Activated naive CD8-positive, alpha-beta T cell treated with anti-CD3 and anti-CD28 coated beads, Interleukin-2, amount 10 ng/mL, durations not matched to agents 7 days and 5 days (primary cell): Measurements from ENCODE around the gene STUB1. TPM values are rescaled to one million over a fixed set of nuclear protein-coding genes. Genes with fewer than 3 reads are reported as not detected.
A peak's percentile ranks its signal among the peaks of the same experiment; 100 is the strongest.

Experiments
- ATAC-seq: fragments of 150-1000 bp; cut with Tn5 transposase; one replicate; pipeline ENCODE4 v1.10.0; 2021; ENCODE audit warnings: low read depth, moderate library complexity
- POLR2A ChIA-PET: fragments of 350-600 bp; sonication (Branson Sonifier 250); formaldehyde crosslinking; loops from one replicate; lab custom pipeline; 2021; ENCODE audit warnings: antibody characterized with exemption; lab: Charles Lee
- DNase-seq: peaks from one replicate; pipeline ENCODE4 v3.0.0; 2021
- H3K27ac Mint-ChIP-seq: one replicate; pipeline ENCODE4 v1.8.0; 2022; ENCODE audit warnings: mild to moderate bottlenecking, mixed read lengths
- H3K27me3 Mint-ChIP-seq: one replicate; pipeline ENCODE4 v1.8.0; 2022; ENCODE audit warnings: mild to moderate bottlenecking, moderate library complexity, mixed read lengths
- H3K36me3 Mint-ChIP-seq: one replicate; pipeline ENCODE4 v1.8.0; 2021; ENCODE audit warnings: mild to moderate bottlenecking, mixed read lengths
- H3K4me1 Mint-ChIP-seq: one replicate; pipeline ENCODE4 v1.8.0; 2021; ENCODE audit warnings: mixed read lengths
- H3K4me3 Mint-ChIP-seq: one replicate; pipeline ENCODE4 v1.8.0; 2022; ENCODE audit warnings: mild to moderate bottlenecking, moderate library complexity, mixed read lengths
- H3K9me3 Mint-ChIP-seq: one replicate; pipeline ENCODE4 v1.8.0; 2021; ENCODE audit warnings: mixed read lengths
- total RNA-seq, 2 experiments: library from RNA; stranded (reverse); gene quantifications; one replicate each; pipeline ENCODE4 v1.2.3, GENCODE V29; 2021

STUB1 gene
- total RNA-seq, 2 experiments from 2014 or later: 74.3 to 93.3 TPM

DNA sequence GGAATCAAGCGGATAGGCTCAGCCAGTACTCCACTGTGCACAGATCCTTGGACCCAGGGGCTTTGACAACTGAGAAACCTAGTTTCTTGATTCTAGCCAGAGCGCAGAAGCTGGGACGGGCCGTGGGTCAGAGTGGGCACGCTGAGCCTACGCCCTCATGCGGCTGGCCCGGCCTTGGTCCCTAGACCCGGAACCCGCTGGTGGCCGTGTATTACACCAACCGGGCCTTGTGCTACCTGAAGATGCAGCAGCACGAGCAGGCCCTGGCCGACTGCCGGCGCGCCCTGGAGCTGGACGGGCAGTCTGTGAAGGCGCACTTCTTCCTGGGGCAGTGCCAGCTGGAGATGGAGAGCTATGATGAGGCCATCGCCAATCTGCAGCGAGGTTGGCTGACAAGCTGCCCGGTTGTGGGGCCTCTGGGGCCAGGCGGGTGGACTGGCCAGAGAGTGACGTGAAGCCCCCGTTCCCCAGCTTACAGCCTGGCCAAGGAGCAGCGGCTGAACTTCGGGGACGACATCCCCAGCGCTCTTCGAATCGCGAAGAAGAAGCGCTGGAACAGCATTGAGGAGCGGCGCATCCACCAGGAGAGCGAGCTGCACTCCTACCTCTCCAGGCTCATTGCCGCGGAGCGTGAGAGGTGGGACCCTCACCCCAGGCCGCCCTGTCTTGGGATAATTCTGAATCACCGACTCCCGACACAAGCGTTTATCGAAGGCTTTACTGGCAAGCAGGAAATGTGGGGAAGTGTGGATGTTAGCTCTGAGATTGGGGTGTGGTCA lies 946 bp downstream of the STUB1 start:
- POLR2A ChIA-PET: interaction anchor here (0.8 to 4.4 kb wide), 6 partner anchors 9 to 45 kb away, joined by 3 to 37 read pairs (median 10); partner anchors contain the start of genes ANTKMT, METTL26, RHOT2 and WDR24
- Mint-ChIP-seq H3K4me3 (peak overlapping the region; percentile 74), H3K27ac (peak overlapping the region; percentile 45), H3K27me3 (peaks cover 3% of the 10 kb centered on the region), H3K9me3 (no peaks in the 10 kb centered on the region), H3K36me3 (peaks cover 5% of the 10 kb centered on the region), H3K4me1 (peaks cover 17% of the 10 kb centered on the region)
- ATAC-seq (no peak), DNase-seq (no peak)

DNA sequence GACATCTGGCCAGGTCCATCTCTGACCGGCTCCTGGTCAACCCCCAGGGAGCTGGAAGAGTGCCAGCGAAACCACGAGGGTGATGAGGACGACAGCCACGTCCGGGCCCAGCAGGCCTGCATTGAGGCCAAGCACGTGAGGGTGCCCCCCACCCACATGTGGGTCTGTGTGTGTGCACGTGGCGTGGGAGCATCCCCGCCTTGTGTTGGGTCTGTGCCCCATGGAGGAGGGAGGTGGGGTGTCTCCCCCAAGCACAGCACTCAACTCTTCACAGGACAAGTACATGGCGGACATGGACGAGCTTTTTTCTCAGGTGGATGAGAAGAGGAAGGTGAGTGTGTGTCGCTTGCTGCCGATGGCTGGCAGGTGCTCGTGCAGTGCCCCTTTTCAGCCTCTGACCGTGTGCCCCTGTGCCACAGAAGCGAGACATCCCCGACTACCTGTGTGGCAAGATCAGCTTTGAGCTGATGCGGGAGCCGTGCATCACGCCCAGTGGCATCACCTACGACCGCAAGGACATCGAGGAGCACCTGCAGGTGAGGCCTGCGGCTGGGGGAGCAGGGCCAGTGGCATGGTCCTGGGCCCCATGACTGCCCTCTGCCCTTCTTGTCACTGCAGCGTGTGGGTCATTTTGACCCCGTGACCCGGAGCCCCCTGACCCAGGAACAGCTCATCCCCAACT lies 1.7 kb downstream of the STUB1 start:
- H3K36me3 Mint-ChIP-seq: peaks cover 5% of the 10 kb centered on the region
- POLR2A ChIA-PET: interaction anchor here (2.2 to 4.4 kb wide), 3 partner anchors 8 to 46 kb away, joined by 10 to 37 read pairs (median 10); partner anchors contain the start of genes METTL26 and WDR24
- DNase-seq (no peak), ATAC-seq (no peak)
- H3K9me3 Mint-ChIP-seq: no peaks in the 10 kb centered on the region
- peaks cover 17% of the 10 kb centered on the region for H3K4me1 Mint-ChIP-seq
- H3K27ac Mint-ChIP-seq: peak overlapping the region; percentile 12
- peak overlapping the region; percentile 74 for H3K4me3 Mint-ChIP-seq
- H3K27me3 Mint-ChIP-seq: peaks cover 2% of the 10 kb centered on the region

DNA sequence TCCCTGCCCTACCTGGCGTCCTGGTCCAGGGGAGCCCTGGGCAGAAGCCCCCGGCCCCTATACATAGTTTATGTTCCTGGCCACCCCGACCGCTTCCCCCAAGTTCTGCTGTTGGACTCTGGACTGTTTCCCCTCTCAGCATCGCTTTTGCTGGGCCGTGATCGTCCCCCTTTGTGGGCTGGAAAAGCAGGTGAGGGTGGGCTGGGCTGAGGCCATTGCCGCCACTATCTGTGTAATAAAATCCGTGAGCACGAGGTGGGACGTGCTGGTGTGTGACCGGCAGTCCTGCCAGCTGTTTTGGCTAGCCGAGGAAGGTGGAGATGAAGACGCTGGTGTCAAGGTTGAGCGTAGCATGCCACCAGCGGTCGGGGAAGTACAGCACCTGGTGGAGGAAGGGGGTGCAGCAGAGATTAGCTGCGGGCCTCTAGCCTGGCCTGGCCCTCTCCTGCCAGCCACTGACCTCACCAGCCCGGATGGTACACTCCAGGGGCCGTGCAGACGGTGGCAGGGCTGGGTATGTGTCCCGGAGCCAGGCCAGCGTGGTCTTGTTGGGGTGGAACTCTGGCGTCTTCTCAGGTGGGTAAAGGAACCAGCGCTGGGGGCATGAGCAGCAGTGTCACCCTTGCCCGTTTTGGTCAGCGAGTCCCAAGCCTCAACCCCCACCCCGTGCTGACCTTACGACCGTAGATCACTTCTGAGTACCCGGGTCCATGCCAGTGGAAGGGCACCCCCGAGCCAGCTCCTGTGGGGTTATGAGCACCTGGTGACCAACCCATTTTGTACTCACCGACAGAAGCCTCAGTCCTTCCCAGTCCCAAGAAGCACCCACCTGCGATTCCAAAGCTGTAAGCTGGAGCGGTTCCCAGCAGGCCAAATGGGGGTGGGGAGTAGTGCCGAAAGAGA lies 2.5 kb downstream of the STUB1 start:
- Mint-ChIP-seq H3K27ac (peak overlapping the region; percentile 77), H3K4me3 (peak overlapping the region; percentile 76), H3K9me3 (no peaks in the 10 kb centered on the region), H3K36me3 (peaks cover 5% of the 10 kb centered on the region), H3K4me1 (peaks cover 17% of the 10 kb centered on the region), H3K27me3 (no peaks in the 10 kb centered on the region)
- DNase-seq: no peak
- POLR2A ChIA-PET: interaction anchor here (2.7 to 4.4 kb wide), 2 partner anchors 7 to 13 kb away, joined by 10 to 37 read pairs; partner anchors contain the start of gene WDR24
- ATAC-seq: no peak

DNA sequence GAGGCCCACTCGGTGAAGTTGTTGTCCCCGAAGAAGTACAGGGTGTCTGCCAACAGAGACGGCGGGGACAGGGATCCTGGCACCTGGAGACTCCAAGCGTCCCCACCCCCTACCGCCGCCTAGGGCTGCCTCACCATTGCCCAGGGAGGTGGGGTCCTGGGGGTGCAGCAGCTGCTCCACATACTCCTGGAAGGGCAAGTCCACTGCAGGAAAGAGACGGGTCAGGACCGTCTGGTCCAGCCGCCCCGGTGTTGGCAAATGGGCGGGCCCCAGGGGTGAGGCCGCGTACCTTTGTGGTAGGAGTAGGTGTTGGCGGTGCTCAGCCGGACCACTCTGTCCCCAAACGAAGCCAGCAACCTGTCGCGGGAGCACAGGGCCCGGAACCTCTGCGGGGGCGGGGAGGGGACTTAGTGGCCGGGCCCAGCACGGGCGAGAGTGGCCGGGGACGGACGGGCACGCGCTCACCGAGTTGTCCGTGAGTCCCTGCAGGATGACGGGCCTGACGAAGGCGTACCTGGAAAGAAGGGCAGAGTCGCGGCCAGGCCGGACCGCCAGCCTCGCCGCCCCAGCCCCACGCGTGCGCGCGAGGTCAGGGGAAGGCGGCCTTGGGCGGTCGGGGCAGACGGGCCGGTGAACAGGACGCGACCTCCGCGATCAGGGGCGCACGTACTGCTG lies 3.3 kb downstream of the STUB1 start:
- H3K36me3 Mint-ChIP-seq: peaks cover 5% of the 10 kb centered on the region
- peak overlapping the region; percentile 77 for H3K27ac Mint-ChIP-seq
- peak overlapping the region; percentile 76 for H3K4me3 Mint-ChIP-seq

DNA sequence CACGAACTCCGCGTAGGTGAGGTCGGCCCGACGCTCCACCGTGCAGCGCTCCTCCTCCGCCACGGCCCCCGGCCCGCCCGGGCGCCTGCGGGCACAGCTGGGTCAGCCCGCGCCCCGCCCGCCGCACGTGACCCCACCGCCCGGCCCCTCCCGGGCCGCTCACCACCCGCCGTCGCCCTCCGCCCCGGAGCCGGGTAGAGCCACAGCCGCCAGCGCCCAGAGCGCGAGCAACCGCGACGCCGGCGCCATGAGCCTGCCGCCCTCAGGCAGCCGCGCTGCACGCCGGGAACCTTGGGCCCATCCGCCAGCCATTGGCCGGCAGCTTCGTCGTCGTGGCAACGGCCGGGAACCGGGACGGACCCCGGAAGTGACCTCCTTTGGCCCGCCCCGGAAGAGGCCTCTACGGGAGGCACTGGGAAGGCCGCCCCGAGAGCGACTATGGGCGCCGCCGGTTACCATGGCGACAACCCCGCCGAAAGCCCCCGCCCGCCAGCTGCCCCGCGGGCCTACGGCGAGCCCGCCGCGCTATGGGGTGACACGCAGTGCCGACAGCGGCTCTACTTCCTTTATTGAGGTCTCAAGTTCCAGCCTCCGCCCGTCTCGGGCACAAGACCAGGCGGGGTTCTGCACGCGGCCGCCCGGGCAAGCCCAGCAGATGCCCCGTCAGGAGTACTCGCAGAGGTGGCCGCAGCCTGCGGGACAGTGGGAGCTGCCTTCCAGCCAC lies 4.0 kb downstream of the STUB1 start, which contains the start of gene JMJD8:
Gene JMJD8 (minus strand): TSS at position 264 of the 724 bp plus-strand sequence. CDS start 15 bp downstream, at position 249.
- Mint-ChIP-seq H3K27ac (peak within 1 kb of the TSS; percentile 77), H3K4me3 (peak within 1 kb of the TSS; percentile 76), H3K9me3 (no peaks in the 10 kb centered on the region), H3K4me1 (peaks cover 20% of the 10 kb centered on the region), H3K27me3 (no peaks in the 10 kb centered on the region), H3K36me3 (peaks cover 5% of the 10 kb centered on the region)
- POLR2A ChIA-PET: interaction anchor here (1.0 to 1.6 kb wide), 3 partner anchors 11 to 96 kb away, joined by 4 to 11 read pairs (median 9); partner anchors contain the start of gene WDR90
- ATAC-seq (peak; percentile 65), DNase-seq (peak; percentile 96)

More for the DNA sequence above, 3.3 kb downstream of the STUB1 start:
- Mint-ChIP-seq H3K9me3 (no peaks in the 10 kb centered on the region), H3K4me1 (peaks cover 17% of the 10 kb centered on the region), H3K27me3 (no peaks in the 10 kb centered on the region)
- ATAC-seq: no peak
- DNase-seq: no peak
- POLR2A ChIA-PET: interaction anchor here (1.0 to 1.6 kb wide), 3 partner anchors 12 to 95 kb away, joined by 4 to 11 read pairs (median 9); partner anchors contain the start of gene WDR90

DNA sequence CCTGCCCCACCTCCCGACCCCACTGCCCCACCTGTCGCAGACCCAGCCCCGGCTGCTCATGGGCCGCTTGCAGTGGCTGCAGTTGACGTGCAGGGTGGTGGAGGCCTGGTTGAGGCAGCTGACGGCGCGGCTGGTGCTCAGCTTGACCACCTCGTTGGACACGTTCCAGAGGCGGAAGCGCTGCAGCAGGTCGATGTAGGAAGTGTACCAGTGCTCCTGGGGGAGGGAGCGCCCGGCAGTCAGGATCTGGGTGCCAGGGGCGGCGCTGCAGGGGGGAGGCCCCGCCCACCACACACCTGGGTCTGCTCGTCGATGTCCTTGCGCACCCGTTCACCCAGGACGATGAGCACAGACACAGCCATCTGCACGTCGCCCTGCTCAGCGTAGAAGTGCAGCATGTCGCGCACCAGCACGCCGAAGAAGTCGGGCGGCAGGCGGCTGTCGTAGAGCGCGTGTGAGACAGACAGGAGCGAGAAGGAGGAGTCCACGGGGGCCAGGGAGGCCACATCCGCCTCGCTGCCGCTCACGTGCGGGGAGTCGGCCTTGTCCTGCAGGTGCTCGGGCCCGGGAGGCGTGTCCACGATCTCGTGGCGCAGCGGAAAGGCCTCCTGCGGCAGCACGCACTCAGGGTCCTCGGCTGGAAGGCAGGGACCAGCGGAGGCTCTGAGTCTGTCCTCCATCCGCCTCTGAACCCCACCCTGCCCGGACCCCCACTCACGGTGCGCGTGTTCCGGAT lies 4.9 kb downstream of the STUB1 start:
- Mint-ChIP-seq H3K4me1 (peaks cover 23% of the 10 kb centered on the region), H3K36me3 (peaks cover 5% of the 10 kb centered on the region), H3K27me3 (no peaks in the 10 kb centered on the region), H3K4me3 (no peak overlapping the region), H3K9me3 (no peaks in the 10 kb centered on the region), H3K27ac (no peak overlapping the region)
- ATAC-seq (no peak), DNase-seq (no peak)
- POLR2A ChIA-PET: interaction anchor here (1.2 to 1.6 kb wide), 2 partner anchors 10 to 36 kb away, joined by 9 to 11 read pairs; partner anchors contain the start of gene WDR90

DNA sequence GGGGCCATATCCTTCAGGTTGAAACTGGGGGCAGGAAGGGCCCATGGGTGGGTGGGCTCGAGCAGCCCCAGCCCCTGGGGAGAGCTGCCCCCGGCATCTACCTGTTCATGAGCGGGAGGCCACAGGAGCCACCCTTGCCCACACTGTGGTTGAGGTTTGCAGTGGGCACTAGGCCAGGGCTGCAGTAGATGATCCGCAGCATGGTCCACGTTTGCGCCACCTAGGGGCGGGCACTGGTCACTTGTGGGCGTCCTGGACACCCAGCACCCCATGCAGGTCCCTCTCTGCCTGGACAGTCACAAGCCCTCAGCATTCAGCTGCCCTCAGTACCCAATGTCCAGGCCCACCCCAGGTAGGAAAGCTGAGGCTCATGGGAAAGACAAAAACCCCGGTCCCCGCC lies 5.8 kb downstream of the STUB1 start:
- peaks cover 4% of the 10 kb centered on the region for H3K36me3 Mint-ChIP-seq
- no peak overlapping the region for H3K27ac Mint-ChIP-seq
- peaks cover 24% of the 10 kb centered on the region for H3K4me1 Mint-ChIP-seq
- H3K9me3 Mint-ChIP-seq: no peaks in the 10 kb centered on the region
- no peak overlapping the region for H3K4me3 Mint-ChIP-seq
- H3K27me3 Mint-ChIP-seq: no peaks in the 10 kb centered on the region
- DNase-seq (no peak), ATAC-seq (no peak)
- POLR2A ChIA-PET: interaction anchor here (0.5 to 0.8 kb wide), 2 partner anchors 27 to 55 kb away, joined by 3 to 4 read pairs; partner anchors contain the start of gene CIAO3

DNA sequence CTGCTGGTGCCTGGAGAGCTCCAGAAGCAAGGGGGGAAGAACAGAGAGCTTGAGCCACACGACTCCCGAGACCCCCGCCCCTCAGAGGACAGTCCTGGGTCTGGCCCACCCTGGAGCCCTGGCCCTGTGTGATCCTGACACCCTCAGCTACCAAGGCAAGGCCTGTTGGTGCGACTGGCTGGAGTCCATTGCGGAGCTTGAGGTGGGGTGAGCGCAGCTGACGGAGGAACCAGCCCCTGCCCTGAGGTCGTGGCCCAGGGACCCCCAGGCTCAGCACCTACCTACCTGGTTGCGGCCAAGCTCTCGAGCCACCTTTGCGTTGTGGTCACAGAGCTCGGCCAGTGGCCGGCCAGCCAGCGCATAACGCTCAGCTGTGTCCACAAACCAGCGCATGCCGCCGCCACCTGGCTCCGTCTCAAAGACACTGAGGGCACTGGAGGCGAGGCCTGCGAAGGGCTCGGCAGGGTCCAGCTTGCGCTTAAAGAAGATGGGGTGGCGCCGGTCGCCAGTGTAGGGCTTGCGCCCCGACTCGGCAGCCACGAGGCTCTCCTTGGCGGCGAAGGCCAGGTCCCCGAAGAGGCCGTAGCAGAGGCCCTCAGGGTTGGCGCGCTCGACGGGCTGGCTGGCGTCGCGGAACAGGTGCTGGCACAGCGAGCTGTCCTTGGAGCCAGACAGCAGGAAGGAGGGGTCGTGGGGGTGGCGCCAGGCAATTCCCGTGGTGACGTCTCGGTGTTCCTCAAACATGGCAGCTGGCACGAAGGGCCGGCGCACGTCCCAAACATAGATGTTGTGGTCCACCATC lies 6.5 kb downstream of the STUB1 start:
- DNase-seq: no peak
- peaks cover 2% of the 10 kb centered on the region for H3K36me3 Mint-ChIP-seq
- POLR2A ChIA-PET: interaction anchor here (0.5 to 0.8 kb wide), 2 partner anchors 27 to 54 kb away, joined by 3 to 4 read pairs; partner anchors contain the start of gene CIAO3
- H3K27ac Mint-ChIP-seq: no peak overlapping the region
- no peaks in the 10 kb centered on the region for H3K9me3 Mint-ChIP-seq
- H3K4me1 Mint-ChIP-seq: peaks cover 18% of the 10 kb centered on the region
- no peaks in the 10 kb centered on the region for H3K27me3 Mint-ChIP-seq
- H3K4me3 Mint-ChIP-seq: no peak overlapping the region
- no peak for ATAC-seq

DNA sequence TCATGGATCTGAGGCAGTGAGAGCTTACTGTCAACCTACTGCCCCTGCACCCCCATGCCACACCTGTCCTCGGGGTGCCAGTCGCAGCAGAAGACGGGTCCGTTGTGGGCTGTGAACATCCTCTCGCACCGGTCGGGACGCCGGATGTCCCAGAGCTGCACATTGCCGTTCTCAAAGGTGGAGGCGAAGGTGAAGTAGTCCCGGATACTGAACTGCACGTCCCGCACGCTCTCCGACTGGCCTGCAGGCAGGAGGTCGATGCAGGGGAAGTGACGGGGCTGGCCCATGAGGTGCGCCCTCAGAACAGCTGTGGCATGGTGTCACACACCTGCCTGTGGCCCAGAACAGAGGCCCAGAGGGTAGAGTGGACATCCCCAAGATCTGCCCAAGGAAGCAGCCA lies 7.3 kb downstream of the STUB1 start:
- ATAC-seq: no peak
- Mint-ChIP-seq H3K9me3 (no peaks in the 10 kb centered on the region), H3K36me3 (peaks cover 1% of the 10 kb centered on the region), H3K27me3 (peaks cover under 1% of the 10 kb centered on the region), H3K27ac (no peak overlapping the region), H3K4me3 (no peak overlapping the region), H3K4me1 (peaks cover 13% of the 10 kb centered on the region)
- POLR2A ChIA-PET: no interaction called here
- no peak for DNase-seq

DNA sequence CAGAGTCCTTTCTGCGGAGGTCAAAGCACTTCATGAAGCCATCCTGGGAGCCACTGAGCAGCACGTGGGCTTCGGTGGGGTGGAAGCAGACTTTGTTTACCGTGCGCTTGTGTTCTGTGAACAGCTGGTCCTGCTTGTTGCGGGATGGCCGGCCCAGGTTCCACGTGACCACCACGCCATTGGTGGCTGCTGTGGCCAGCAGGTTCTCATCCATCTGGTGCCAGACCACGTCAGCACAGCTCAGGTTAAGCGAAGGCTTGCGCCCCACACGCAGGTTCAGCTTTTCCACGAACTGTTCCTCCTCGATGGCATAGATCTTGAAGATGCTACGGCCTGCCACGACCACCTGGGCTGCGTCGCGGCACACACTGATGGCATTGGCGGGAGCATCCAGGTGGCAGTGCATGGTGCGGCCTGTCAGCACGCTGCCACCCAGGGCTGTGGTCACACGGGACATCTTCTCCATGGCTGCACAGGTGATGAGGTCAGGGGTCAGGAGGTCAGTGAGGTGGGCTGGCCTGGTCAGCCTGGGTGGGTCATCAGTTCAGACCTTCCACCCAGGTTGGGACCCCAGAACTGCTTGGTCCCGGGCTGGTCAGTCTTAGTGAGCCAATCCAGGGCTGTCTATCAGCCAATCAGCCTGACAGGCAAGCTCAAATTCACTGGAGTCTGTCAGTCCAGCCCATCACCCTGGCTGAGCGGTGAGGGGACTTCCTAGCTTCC lies 9.1 kb downstream of the STUB1 start:
- POLR2A ChIA-PET: interaction anchor here (0.5 to 2.6 kb wide), 11 partner anchors 9 to 162 kb away, joined by 3 to 37 read pairs (median 5); partner anchors contain the start of genes ANTKMT, CAPN15, CHTF18 and METTL26

More for the DNA sequence above, 9.1 kb downstream of the STUB1 start:
- Mint-ChIP-seq H3K4me3 (peak overlapping the region; percentile 91), H3K27me3 (peaks cover 10% of the 10 kb centered on the region), H3K27ac (peak overlapping the region; percentile 81), H3K9me3 (no peaks in the 10 kb centered on the region), H3K4me1 (peaks cover 9% of the 10 kb centered on the region), H3K36me3 (no peaks in the 10 kb centered on the region)
- ATAC-seq (no peak), DNase-seq (no peak)
